ENCODE data around the gene GRAMD1C.
A peak's percentile ranks its signal among the peaks of the same experiment; 100 is the strongest.

The GRAMD1C gene

DNA sequence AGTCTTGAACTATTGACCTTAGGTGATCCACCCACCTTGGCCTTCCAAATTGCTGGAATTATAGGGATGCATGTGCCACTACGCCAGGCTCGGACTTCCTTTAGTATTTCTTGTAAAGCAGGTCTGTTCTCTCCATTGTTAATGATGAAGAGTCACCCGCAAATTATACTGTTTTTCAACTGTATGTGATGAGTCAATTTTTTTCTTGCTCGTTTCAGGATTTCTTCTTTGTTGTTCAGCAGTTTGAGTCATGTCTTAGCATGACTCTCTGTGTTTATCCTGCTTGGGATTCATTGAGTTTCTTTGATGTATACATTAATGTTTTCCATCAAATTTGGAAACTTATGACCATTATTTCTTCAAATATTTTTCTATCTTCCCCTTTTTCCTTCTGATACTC is 28.9 kb downstream of the GRAMD1C start:
- no peak for DNase-seq

DNA sequence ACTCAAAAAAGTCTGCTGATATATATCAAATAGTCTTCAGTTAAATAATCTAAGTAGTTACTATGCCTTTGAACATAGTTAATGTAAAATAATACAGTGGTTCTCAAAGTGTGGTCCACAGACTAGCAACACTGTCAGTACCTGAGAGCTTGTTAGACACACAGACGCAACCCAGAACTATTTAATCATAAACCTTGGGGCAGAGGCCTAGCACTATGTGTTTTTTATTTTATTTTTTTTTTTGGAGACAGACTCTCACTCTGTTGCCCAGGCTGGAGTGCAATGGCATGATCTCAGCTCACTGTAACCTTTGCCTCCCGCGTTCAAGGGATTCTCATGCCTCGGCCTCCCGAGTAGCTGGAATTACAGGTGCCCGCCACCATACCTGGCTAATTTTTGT is 34.7 kb downstream of the GRAMD1C start:
- DNase-seq, result no peak

DNA sequence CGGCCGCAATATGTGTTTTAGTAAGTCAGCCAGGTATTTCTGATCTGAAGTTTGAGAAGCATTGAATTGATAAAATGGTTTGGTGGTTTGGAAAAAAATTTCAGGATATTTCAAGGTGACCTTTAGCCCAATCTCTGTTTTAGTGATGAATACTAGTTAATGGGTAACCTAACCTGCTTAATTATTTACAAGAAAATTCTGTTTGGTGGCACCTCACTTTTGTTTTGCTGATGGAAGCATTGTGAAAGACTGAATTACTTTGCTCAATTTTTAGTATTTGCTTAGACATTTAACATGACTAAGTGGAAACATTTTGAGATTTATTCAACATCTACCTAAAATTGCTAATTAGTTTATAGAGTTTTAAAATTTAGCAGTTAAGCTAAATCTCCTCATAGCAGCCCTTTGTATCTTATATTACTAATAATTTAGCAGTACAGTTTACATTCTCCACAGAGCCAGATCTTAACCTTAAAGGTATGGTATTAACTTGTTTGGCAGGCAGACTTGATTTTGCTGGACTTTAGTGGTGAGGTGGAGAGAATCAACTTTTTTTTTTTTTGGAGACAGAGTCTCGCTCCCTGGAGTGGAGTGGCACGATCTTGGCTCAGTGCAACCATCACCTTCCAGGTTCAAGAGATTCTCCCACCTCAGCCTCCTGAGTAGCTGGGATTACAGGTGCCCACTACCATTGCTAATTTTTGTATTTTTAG is 35.4 kb downstream of the GRAMD1C start:
- no peak for DNase-seq

DNA sequence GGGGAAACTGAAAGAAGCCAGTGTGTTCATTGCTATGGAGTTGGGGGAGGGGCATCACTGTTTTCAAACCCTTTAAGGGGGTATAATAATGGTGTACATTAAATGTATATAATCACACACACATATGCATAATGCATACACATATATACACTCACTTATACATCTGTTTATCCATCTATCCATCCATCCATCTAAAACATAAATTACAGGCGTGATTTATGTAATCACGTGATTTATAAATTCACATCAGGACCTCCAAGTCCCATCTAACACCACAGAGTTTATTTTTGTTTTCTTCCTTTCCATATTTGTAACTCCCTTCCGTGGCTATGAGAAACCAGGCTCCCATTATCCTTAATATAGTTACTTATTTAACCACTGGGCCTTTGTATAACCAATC is 39.8 kb downstream of the GRAMD1C start:
- no peak for DNase-seq

DNA sequence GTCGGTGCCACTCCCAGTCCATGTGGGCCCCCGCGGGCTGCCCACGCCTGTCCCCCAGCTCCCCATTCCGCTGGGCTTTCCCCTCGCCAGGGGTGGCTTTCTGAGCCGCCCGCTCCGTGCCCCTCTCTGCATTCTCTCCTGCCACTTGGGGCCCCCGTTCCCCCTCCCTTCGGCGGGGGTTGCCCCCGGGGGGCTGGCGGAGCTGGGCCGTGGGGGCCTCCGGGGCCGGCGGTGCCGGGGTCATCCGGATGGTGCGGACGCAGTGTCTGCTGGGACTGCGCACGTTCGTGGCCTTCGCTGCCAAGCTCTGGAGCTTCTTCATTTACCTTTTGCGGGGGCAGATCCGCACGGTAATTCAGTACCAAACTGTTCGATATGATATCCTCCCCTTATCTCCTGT is 46.5 kb downstream of the GRAMD1C start:
- no peak for DNase-seq

DNA sequence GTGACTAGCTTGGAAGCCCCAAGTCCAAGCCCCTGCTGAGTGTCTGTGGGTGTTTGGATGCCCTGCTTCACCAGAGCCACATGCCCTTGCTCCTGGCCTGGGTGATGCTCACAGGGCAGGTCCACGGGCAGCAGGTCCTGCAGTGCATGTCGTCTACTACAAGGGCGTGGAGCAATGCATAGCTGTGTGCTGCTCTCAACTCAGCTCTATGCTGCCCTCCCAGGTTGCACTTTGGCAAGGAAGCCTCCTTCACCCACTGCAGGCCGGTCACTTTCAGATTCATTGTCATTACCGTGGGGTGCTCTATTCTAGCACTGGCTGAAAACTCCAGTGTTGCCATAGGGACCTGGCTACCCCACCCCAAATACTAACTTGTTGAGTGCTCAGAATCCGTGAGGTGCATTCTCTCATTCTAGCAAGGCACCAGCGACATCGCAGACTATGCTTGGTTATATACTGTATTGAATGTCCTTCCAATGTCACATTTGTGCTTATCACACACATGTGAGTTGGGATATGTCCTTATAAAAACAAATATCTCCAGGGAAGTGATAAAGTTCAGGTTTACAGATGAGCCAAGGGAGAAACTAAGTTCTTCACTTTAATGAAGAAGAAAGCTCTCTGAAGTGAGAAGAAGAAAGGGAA is 51.8 kb downstream of the GRAMD1C start:
- DNase-seq, result no peak

DNA sequence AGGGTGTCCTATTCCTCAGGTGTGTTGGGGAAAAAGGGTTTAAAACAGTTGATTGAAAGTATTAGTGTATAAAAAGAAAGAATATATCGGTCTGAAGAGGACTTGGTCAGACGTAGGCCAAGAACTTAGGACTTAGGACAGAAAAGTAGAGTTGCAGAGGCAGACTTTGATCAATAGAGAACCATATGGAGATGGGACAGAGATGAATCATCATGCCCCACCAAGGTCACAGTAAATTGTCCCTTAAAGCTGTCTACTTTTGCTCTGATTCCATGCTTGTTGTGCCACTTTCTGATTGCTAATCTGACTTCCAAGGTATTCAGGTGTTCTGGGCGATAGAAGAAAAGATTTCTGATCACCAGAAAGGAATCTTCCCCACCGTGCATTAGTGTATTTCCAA is 56.3 kb downstream of the GRAMD1C start:
- no peak for DNase-seq

DNA sequence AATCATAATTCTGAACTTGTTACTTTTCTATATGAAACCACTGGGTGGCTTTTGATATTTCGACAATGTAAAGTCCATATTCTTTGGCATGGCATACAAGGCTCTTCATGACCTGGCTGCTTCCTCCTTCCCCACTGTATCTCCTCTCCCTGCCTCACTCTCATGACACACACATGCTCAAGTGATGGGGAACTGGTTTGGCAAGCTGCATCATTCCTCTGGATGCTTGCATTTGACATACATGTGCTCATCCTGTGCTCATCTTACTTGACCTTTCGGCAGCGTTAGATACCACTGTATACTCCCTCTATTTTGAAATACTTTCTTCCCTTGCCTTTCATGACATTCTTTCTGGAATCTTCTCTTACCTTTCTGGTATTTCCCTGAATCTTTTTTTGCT is 57.4 kb downstream of the GRAMD1C start:
- DNase-seq, result no peak

DNA sequence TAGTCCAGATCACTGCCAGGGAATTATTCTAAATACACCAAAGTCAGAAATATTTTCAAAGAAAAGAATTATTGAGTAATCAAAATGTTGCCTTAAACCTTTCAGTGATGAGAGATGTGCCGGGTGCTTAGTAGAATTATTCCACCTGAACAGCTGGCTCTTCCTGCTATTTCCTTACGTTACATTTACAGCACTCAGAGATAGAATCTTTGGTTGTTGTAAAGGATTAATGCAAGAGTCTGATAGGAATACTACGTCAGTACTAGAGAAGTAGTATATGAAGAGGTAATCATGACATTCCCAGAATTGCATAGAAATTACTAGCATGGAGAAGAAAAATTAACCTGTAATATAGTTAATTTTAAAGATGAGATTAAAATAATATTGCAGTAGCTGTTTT is 58.3 kb downstream of the GRAMD1C start:
- no peak for DNase-seq

DNA sequence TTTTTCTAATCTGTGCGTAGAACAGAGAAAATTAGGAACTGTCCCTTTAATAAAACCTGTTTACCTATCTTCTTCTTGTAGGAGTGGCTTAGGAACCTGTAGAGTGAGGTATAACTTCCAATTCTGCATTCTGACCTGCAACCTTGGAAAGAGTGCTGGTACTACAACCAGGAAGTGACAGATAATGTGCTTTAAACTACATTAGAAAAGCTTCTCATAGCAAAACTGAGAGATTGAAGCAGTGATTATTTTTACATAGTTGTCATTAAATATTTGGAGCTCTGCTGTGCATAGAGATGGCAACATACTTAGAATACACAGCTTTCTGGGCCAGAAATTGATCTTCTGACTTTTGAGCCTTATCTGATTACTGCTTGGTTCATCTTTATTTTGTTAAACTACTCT is 58.8 kb downstream of the GRAMD1C start:
- no peak for DNase-seq

DNA sequence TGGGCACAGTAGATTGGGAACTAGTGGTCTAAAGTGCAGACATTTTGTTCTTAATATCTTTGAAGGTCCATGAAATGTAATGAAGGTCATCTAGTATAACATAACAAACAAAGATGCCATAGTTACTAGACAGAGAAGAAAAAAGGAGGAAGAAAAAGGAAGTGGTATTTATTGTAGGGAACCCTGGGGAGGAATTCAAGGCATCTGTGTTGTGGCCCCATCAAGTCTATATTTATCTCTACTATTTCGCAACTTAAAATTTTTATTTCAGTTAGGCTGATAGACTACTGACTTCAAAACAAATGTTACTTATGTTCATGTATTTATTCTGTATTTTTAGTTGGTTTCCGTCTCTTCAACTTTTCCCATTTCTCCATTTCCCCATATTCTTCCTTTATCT is 60.3 kb downstream of the GRAMD1C start:
- no peak for DNase-seq

DNA sequence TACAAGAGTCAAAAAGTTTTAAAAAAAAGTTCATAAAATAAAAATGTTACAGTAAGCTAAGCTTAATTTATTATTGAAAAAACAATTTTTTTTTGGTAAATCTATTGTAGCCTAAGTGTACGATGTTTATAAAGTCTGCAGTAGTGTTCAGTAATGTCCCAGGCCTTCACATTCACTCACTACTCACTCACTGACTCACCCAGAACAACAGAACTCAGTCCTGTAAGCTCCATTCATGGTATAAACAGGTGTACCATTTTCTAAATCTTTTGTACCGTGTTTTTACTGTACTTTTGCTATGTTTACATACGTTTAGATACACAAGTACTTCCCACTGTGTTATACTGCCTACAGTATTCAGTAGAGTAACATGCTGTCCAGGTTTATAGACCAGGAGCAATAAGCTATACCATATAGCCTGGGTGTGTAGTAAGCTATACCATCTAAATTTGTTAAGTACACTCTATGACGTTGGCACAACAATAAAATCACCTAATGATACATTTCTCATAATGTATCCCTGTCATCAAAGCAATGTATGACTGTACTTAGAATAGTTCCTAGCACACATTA is 68.1 kb downstream of the GRAMD1C start:
- no peak for DNase-seq

DNA sequence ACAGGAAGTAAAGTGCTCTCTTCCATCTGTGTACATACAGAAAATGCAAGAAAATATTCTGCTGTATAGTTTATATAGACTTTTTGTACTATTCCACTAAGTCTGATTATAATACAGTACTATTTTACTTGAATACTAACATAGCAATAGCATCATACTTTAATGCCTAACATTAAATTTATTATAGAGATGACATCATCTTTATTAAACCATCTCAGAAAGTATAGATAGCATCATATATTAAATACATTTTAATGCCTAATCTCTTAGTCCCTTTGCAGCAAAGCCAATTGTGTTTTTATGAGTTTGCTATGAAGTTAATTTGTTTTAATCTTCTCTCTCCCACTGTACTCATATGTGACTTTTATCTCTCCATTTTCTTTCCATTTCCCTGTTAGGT is 69.5 kb downstream of the GRAMD1C start:
- no peak for DNase-seq

DNA sequence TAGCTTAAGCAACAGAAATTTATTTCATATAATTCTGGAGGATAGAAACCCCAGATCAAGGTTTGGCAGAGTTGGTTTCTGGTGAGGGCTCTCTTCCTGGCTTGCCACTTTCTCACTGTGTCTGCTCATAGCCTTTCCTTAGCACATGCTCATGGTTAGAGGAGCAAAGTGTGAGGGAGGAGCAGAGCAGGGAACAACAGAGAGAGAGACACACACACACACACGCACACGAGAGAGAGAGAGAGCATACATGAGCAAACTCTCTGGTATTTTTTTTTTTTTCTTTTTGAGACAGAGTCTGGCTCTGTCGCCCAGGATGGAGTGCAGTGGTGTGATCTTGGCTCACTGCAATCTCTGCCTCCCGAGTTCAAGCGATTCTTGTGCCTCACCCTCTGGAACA is 72.4 kb downstream of the GRAMD1C start:
- no peak for DNase-seq

DNA sequence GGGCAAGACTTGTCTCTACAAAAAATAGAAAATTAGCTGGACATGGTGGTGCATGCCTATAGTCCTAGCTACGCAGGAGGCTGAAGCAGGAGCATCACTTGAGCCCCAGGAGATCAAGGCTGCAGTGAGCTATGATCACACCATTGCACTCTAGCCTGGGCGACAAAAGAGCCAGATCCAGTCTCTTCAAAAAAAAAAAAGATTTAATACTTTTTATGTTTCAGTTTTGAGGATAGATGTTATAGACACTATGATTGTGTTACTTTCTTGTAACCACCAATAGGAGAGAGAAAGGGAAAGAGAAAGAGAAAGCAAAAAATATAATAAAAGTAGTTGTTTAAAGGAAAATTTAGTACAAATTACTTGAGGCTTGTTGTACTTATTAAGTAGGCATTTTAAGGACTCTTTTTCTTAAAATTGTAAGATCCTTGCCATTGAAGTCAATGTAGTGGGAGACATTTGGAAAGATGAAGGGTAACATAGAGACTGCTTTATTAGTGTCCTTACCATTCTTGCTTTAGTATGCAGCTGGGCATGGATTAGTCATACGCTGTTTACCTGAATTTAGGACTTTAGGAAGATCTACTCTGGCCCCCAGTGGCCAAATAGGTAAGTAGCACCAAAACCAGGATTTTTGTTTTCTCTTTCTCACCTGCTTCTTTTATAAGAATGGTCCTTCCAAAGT is 74.1 kb downstream of the GRAMD1C start:
- DNase-seq, result peak; percentile 56

DNA sequence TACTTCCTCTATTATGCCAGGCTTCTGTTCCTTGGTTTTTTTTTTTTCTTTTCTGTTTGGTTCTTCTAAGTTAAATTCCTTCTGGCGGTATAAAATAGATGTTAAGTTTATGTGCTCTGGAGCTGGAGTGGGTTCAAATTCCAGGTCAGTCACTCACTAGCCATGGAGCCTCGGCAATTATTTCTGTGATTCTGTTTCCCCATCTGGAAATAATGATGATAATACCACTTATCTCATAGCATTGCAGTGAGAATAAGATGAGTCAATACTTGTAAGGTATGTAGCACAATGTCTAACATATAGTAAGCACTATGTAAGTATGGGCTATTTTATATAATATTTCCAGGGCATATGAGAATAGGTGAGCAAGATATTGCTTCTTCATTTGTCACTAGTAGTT is 76.1 kb downstream of the GRAMD1C start:
- no peak for DNase-seq

DNA sequence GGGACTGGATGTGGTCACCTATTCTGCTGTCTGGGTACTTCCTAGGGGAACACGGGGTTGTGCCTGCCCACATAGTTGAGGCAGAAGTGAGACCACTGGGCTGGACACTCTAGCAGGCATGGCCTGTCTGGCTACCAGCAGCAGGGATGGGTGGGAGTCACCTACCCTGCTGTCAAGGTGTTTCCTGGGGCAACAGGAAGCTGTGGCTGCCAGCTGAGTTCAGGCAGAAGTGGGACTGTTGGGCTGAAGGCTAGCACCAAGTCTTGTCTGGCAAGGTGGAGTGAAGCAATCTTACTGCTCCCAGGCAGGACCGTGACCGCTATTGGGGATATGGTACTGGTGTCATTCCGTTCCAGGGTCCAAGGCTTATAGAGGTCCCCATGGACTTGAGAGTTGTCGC is 89.0 kb downstream of the GRAMD1C start:
- no peak for DNase-seq

DNA sequence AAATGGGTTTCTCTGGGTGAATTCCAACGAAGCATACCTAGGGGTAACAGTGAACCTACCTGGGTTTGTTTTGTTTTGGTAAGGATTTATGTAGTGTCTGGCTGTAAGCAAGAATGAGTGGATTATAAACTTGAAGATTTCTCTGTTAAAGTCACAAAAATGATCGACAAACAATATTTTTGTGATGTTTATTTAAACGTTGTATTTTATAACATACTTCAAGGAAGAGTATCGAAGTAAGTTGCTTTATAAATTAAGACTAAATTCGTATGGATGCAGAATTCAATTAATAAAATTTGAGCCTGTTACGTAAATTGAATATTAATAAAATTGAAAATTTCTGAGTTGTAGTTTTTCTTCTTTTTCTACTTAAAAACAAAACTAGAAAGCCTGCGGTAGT is 108.2 kb downstream of the GRAMD1C start:
- DNase-seq, result no peak

DNA sequence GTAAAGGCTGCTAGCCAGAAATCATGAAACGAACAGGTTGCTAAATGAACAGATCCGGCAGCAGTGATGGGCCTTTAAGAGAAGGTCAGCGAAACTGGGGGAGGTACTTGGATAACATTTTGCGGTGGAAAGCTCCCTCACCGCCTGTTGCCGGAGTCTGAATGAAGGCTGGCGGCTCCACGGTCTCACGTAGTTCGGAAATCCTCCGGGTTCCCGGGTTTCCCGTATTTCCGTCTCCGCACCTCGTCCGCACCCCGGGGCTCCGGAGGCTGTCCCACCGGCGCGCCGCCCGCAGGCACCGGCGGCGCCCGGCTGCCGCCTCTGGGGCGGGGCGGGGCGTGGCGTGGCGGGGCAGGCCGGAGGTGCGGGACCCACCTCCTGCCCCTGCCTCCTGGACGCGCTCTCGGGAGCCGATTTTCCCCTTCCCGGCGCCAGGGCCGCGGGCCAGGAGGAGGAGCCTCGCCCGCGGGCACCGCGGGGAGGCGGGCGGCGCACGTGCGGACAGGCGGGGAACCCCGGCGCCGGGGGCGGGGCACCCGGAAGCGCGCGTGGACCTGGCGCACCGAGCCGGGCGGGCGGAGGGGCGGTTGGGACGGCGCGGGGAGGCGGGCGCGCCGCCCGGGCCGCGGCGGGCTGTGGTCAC is 108.9 kb downstream of the GRAMD1C start, which contains the start of gene ZDHHC23:
Gene ZDHHC23 (plus strand): TSS at position 642 of the 643 bp plus-strand sequence. CDS start 790 bp downstream, outside the sequence.
- DNase-seq, result peak; percentile 62

DNA sequence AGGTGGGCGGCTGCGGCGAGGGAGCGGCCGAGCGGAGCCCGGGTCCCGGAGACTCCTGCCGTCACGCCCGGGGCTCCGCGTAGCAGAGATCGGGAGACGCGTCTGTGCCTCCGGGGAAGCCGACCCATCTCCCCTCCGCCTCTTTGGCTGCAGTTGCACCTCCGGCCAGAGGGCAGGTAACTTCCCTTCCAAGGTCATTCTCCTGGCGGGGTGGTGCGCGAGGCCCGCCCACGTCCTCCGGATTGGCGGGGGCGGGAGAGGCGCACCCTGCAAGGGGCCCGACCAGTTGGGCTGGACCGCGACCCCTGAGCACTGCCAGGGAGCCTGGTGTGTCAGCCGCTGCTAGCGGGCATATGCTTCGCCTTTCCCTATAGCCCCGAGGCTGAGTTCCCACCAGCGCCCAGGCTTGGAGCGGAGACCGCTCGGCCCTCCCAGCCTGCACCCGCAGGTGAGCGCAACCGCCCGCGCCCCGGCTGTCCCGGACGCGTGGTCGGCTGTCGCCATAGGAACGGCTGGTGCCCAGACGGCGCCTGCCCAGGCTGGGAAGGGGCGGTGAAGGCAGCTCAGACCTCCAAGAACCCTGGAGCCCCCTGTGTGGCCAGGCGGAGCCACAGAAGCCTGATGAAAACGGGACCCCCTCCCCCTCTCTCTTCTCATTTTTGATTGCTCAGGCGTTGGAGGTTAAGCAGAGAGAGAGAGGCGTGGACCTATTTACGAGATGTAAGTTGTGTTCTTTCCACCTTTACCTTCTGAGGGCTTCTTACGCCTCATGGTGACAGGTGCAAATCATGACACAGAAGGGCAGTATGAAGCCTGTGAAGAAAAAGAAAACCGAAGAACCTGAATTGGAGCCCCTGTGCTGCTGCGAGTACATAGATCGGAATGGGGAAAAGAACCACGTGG is 109.7 kb downstream of the GRAMD1C start:
- DNase-seq, result peak; percentile 34

DNA sequence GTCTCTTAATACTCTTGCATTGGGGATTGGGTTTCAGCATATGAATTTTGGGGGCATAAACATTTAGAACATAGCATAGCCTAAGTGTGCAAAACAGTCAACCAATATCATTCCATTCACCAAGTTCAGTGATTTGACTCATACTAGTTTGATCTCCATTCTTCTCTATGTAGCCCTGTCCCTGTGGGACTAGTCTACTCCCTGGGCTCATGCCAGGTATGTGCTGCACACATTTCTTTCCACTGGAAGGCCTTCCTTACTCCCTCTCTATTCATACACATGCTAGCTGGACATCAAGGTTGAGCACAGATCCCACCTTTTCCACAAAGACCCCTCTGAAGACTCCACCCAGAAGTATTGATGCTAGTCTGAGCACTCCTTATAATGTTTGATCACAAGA is 114.3 kb downstream of the GRAMD1C start:
- no peak for DNase-seq

DNA sequence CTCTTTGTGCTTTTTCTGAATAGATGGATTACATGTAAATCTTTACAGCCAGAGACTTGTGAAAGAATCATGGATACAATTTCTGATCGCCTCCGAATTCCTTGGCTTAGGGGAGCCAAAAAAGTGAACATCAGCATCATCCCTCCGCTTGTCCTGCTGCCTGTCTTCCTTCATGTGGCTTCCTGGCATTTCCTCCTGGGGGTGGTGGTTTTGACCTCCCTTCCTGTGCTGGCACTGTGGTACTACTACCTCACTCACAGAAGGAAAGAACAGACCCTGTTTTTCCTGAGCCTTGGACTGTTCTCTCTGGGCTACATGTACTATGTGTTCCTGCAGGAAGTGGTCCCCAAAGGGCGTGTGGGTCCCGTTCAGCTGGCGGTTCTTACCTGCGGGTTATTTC is 115.1 kb downstream of the GRAMD1C start:
- DNase-seq, result no peak
